Esophagus squamous epithelium (tissue), 5 donors: ENCODE results near the gene SLC1A4. TPM values are rescaled to one million over a fixed set of nuclear protein-coding genes. Genes with fewer than 3 reads are reported as not detected.
A peak's percentile ranks its signal among the peaks of the same experiment; 100 is the strongest.

Experiments used
- DNase-seq: peaks from one replicate; lab custom pipeline; 2025; lab: John Stamatoyannopoulos, UW
- H3K27ac ChIP-seq, 4 donors: fragments of 200-600 bp; sonication (generic); one replicate each; pipeline ENCODE4 v1.5.1; 2016 to 2019; ENCODE audit warnings: mild to moderate bottlenecking in 1 of 4
- H3K27me3 ChIP-seq, 4 donors: fragments of 200-600 bp; sonication (generic); 1 replicate in 3 of 4; 2 replicates in 1 of 4; pipeline versions ENCODE4 v1.5.1 to v1.6.0; 2017 to 2021; ENCODE audit warnings: antibody characterized with exemption in 1 of 4
- H3K36me3 ChIP-seq, 3 donors: fragments of 200-600 bp; sonication (generic); one replicate each; pipeline ENCODE4 v1.5.1; 2016 to 2019
- H3K4me1 ChIP-seq, 3 donors: fragments of 200-600 bp; sonication (generic); one replicate each; pipeline ENCODE4 v1.5.1; 2017 to 2019
- H3K4me3 ChIP-seq, 4 donors: fragments of 200-600 bp; sonication (generic); 1 replicate in 3 of 4; 2 replicates in 1 of 4; pipeline ENCODE4 v1.5.1; 2016 to 2019; ENCODE audit warnings: mild to moderate bottlenecking in 2 of 4, moderate library complexity in 1 of 4
- H3K9me3 ChIP-seq, 3 donors: fragments of 200-600 bp; sonication (generic); one replicate each; pipeline ENCODE4 v1.5.1; 2016 to 2019
- CTCF ChIP-seq, 6 experiments: fragments of 450-650 bp in 4 of 6; fragments of 200-600 bp in 2 of 6; sonication (generic) in 2 of 6; IDR thresholded peaks; one replicate each; pipeline ENCODE4 v1.5.1; 2016 to 2019; ENCODE audit warnings: antibody characterized with exemption in 6 of 6, mild to moderate bottlenecking in 4 of 6, moderate library complexity in 4 of 6
- POLR2A ChIP-seq, 4 donors: fragments of 450-650 bp; IDR thresholded peaks; one replicate each; pipeline ENCODE4 v1.6.1; 2017; ENCODE audit warnings: antibody characterized with exemption in 4 of 4, mild to moderate bottlenecking in 4 of 4, moderate library complexity in 3 of 4
- WGBS, 2 donors: methylation state at CpG; one replicate each; pipeline ENCODE4 v1.1.5; 2018; 5-methylcytosine and 5-hydroxymethylcytosine counted together
- intact Hi-C: fragments of 100-400 bp; cut with DNase I; formaldehyde crosslinking; loops from one replicate; pipeline ENCODE4 v1.15.0; 2022
- total RNA-seq, 4 donors: library from RNA; depleted of rRNA; stranded (reverse); fragments of >200 nt; gene quantifications; one replicate each; pipeline ENCODE4 v1.1.0, GENCODE V29; 2016
- donor health status: DM: yes; HTN: yes; CAD: no.

The SLC1A4 gene
- total RNA-seq, 4 donors from 2014 or later: 12.8 to 28.1 (median 14.3) TPM

- Histone ChIP-seq H3K27ac (peak overlapping the region; percentile 52 to 97 (median 87)), H3K9me3 (no peaks in the 10 kb centered on the region), H3K36me3 (no peaks in the 10 kb centered on the region), H3K4me1 (peaks cover 11 to 60% (median 26%) of the 10 kb centered on the region in 3 donors), H3K4me3 (peak overlapping the region; percentile 70 to 85 (median 76)), H3K27me3 (peaks cover 0 to 4% (median 0%) of the 10 kb centered on the region in 4 donors)
- DNase-seq: no peak
- WGBS, 2 donors: 16 to 20% methylated on average over 5 of the region's 6 CpGs
- intact Hi-C loops: no loop called here
- TF ChIP-seq POLR2A (IDR thresholded peaks at IDR 0.05) (no peak), CTCF (IDR thresholded peaks at IDR 0.05) (no peak)
Measured at GRCh38 chr2:64987001-64987955, 1.9 kb upstream of the SLC1A4 start.

- no peak for DNase-seq
- Histone ChIP-seq H3K27me3 (peaks cover 0 to 4% (median 0%) of the 10 kb centered on the region in 4 donors), H3K9me3 (no peaks in the 10 kb centered on the region), H3K36me3 (no peaks in the 10 kb centered on the region), H3K27ac (peak overlapping the region; percentile 85 to 97 (median 93)), H3K4me1 (peaks cover 12 to 67% (median 32%) of the 10 kb centered on the region in 3 donors), H3K4me3 (peak overlapping the region; percentile 70 to 85 (median 76))
- 1 to 3% methylated on average over 11 to 12 of the region's 12 CpGs for WGBS, 2 donors
- intact Hi-C loops: no loop called here
- TF ChIP-seq CTCF (IDR thresholded peaks at IDR 0.05) (no peak), POLR2A (IDR thresholded peaks at IDR 0.05) (no peak)
Measured at GRCh38 chr2:64987956-64988419, 1.2 kb upstream of the SLC1A4 start.

GRCh38 chr2:64988420-64989125 lies 626 bp upstream of the SLC1A4 start:
- Histone ChIP-seq H3K4me3 (peak overlapping the region; percentile 70 to 85 (median 76)), H3K4me1 (peaks cover 15 to 73% (median 36%) of the 10 kb centered on the region in 3 donors), H3K27me3 (peaks cover 0 to 4% (median 0%) of the 10 kb centered on the region in 4 donors), H3K9me3 (no peaks in the 10 kb centered on the region), H3K27ac (peak overlapping the region; percentile 85 to 97 (median 93)), H3K36me3 (no peaks in the 10 kb centered on the region)
- 1% methylated on average over 18 of the region's 65 CpGs; no CpG with 5 or more reads in 1 of the 2 donors for WGBS, 2 donors
- peak; percentile 4 for DNase-seq
- intact Hi-C loops: no loop called here
- peak in 2 of 4 donors; percentile 47 to 71 for TF ChIP-seq POLR2A (IDR thresholded peaks at IDR 0.05)
- TF ChIP-seq CTCF (IDR thresholded peaks at IDR 0.05): peak in 4 of 6 experiments; percentile 16 to 40 (median 35)

GRCh38 chr2:64989982-64990614 lies 899 bp downstream of the SLC1A4 start:
- peaks cover 0 to 4% (median 0%) of the 10 kb centered on the region in 4 donors for H3K27me3 ChIP-seq
- peak overlapping the region; percentile 70 to 85 (median 76) for H3K4me3 ChIP-seq
- H3K27ac ChIP-seq: peak overlapping the region; percentile 84 to 97 (median 91)
- H3K4me1 ChIP-seq: peaks cover 15 to 86% (median 41%) of the 10 kb centered on the region in 3 donors
- intact Hi-C loops: no loop called here
- WGBS, 2 donors: 7 to 25% methylated on average over 21 to 28 of the region's 35 CpGs
- DNase-seq: no peak
- TF ChIP-seq POLR2A (IDR thresholded peaks at IDR 0.05): no peak
- TF ChIP-seq CTCF (IDR thresholded peaks at IDR 0.05): no peak
- H3K9me3 ChIP-seq: no peaks in the 10 kb centered on the region
- no peaks in the 10 kb centered on the region for H3K36me3 ChIP-seq
